Measurements from ENCODE around the gene OTUB2. TPM values are rescaled to one million over a fixed set of nuclear protein-coding genes. Genes with fewer than 3 reads are reported as not detected.

OTUB2 gene
- total and polyA plus RNA-seq, 11 donors, result 0.09 to 0.60 (median 0.38) TPM

DNA sequence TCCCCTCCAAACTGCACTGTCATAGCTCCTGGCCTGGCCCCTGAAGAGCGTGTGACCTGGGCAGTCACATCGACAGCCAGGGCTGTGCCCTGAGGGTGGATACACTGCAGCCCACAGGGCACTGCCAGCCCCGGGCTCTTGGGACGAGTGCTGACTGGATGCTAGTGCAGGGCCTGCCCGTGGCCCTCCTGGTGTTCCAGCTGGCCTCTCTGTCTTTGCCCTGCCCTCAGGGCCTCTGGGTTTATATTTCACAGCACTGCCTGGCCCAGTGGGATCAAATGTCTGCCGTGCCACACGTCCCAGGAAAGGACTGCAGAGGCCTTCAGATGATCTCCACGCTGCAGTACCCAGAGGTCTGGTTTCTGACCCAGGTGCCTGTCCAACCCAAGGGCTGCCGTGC is 39.2 kb upstream of the OTUB2 start:
- DNase-seq (peak in 2 of 5 donors; percentile 58 to 84), ATAC-seq (peak; percentile 58 to 85 (median 72))
- Histone ChIP-seq H3K27me3 (no peaks in the 10 kb centered on the region), H3K4me1 (peaks cover 0 to 51% (median 16%) of the 10 kb centered on the region in 12 donors), H3K4me3 (peak overlapping the region in 1 of 12 donors; percentile 11), H3K9me3 (no peaks in the 10 kb centered on the region), H3K27ac (peak overlapping the region; percentile 65 to 97 (median 86)), H3K36me3 (no peaks in the 10 kb centered on the region)
- intact Hi-C loops (cut with DNase I), result no loop called here
- TF ChIP-seq CTCF (IDR thresholded peaks at IDR 0.05) (no peak), POLR2A (IDR thresholded peaks at IDR 0.05) (peak in 1 of 2 donors; percentile 49)
- 33 to 62% (median 44%) methylated on average over 8 to 9 of the region's 9 CpGs for WGBS, 4 donors

- intact Hi-C loops (cut with DNase I), result no loop called here
- peak overlapping the region in 1 of 12 donors; percentile 1 for H3K4me3 ChIP-seq
- no peak for TF ChIP-seq POLR2A (IDR thresholded peaks at IDR 0.05)
- no peak for TF ChIP-seq CTCF (IDR thresholded peaks at IDR 0.05)
- WGBS, 4 donors, result 29 to 59% (median 54%) methylated on average over 7 to 12 of the region's 12 CpGs
- H3K9me3 ChIP-seq, result no peaks in the 10 kb centered on the region
- H3K27ac ChIP-seq, result peak overlapping the region; percentile 65 to 97 (median 86)
- H3K4me1 ChIP-seq, result peaks cover 0 to 47% (median 11%) of the 10 kb centered on the region in 12 donors
- ATAC-seq (peak in 3 of 4 donors; percentile 31 to 71 (median 54)), DNase-seq (peak in 1 of 5 donors; percentile 73)
- no peaks in the 10 kb centered on the region for H3K27me3 ChIP-seq
- no peaks in the 10 kb centered on the region for H3K36me3 ChIP-seq
Measured at GRCh38 chr14:93987376-93987775, 38.8 kb upstream of the OTUB2 start.

DNA sequence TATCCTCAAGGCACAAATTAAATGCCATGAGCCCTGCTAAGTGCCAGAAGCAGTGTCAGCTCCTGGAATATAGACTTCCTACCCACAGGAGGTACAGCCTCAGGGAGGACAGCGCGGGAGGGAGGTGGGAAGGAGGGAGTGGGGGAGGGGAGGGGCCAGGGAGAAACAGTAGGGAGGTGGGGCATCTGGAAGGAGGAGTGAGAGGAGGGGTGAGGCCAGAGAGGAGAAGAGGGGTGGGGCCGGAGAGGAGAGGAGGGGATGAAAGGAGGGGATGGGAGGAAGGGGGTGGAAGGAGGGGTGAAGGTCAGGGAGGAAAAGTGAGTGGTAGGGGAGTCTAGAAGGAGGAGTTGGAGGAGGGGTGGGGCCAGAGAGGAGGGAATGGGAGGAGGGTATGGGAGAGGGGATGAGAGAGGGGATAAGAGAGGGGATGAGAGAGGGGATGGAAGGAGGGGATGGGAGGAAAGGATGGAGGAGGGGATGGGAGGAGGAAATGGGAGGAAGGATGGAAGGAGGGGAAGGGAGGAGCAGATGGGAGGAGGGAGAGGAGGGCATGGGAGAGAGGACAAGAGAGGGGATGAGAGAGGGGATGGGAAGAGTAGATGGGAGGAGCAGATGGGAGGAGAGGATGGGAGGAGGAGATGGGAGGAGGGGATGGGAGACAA is 38.2 kb upstream of the OTUB2 start:
- peak overlapping the region in 1 of 12 donors; percentile 1 for H3K4me3 ChIP-seq
- H3K27ac ChIP-seq, result peak overlapping the region in 10 of 12 donors; percentile 66 to 97 (median 86)
- H3K27me3 ChIP-seq, result no peaks in the 10 kb centered on the region
- peaks cover 0 to 41% (median 7%) of the 10 kb centered on the region in 12 donors for H3K4me1 ChIP-seq
- intact Hi-C loops (cut with DNase I), result no loop called here
- ATAC-seq (peak in 1 of 4 donors; percentile 10), DNase-seq (no peak)
- TF ChIP-seq CTCF (IDR thresholded peaks at IDR 0.05) (no peak), POLR2A (IDR thresholded peaks at IDR 0.05) (no peak)
- H3K9me3 ChIP-seq, result no peaks in the 10 kb centered on the region
- WGBS, 4 donors, result 63 to 80% (median 69%) methylated on average over 1 to 3 of the region's 3 CpGs
- no peaks in the 10 kb centered on the region for H3K36me3 ChIP-seq

GRCh38 chr14:93989939-93990338 is 36.2 kb upstream of the OTUB2 start:
- 71 to 74% (median 72%) methylated on average over 4 of the region's 4 CpGs for WGBS, 4 donors
- Histone ChIP-seq H3K4me3 (no peak overlapping the region), H3K27me3 (no peaks in the 10 kb centered on the region), H3K9me3 (no peaks in the 10 kb centered on the region), H3K4me1 (peaks cover 0 to 29% (median 4%) of the 10 kb centered on the region in 12 donors), H3K36me3 (no peaks in the 10 kb centered on the region), H3K27ac (peak overlapping the region in 1 of 12 donors; percentile 2)
- TF ChIP-seq CTCF (IDR thresholded peaks at IDR 0.05) (no peak), POLR2A (IDR thresholded peaks at IDR 0.05) (no peak)
- intact Hi-C loops (cut with DNase I), result loop anchor here in 1 of 10 donors (10.0 kb wide), 1 partner anchor 335 kb away; no protein-coding TSS in a partner anchor
- DNase-seq, result no peak
- ATAC-seq, result no peak
